Stimulated activated CD4-positive, alpha-beta T cell treated with anti-CD3 and anti-CD28 coated beads, TNF-alpha, amount 100 ng/mL, for 24 hours (primary cell): Measurements from ENCODE around the gene NRG3.

ENCODE experiments used
- DNase-seq, 3 experiments: peaks; one replicate each; pipeline ENCODE4 v3.0.0-alpha.2; 2020; ENCODE audit warnings: low read depth in 3 of 3

NRG3 gene

GRCh38 chr10:82212753-82213152, 337.8 kb downstream of the NRG3 start:
- no peak for DNase-seq

- DNase-seq, result no peak
Measured at GRCh38 chr10:82213784-82214183, 338.8 kb downstream of the NRG3 start.

GRCh38 chr10:82221056-82221455, 346.1 kb downstream of the NRG3 start:
- DNase-seq, result no peak

GRCh38 chr10:82221601-82222149, 346.7 kb downstream of the NRG3 start:
- DNase-seq, result no peak

GRCh38 chr10:82228701-82229100, 353.7 kb downstream of the NRG3 start:
- DNase-seq, result no peak

- DNase-seq, result no peak
Measured at GRCh38 chr10:82234173-82234572, 359.2 kb downstream of the NRG3 start.

- DNase-seq, result no peak
Measured at GRCh38 chr10:82236084-82236731, 361.2 kb downstream of the NRG3 start.

GRCh38 chr10:82238291-82238690, 363.3 kb downstream of the NRG3 start:
- no peak for DNase-seq

- no peak for DNase-seq
Measured at GRCh38 chr10:82240408-82240807, 365.4 kb downstream of the NRG3 start.

GRCh38 chr10:82242778-82243177, 367.8 kb downstream of the NRG3 start:
- no peak for DNase-seq

- DNase-seq, result no peak
Measured at GRCh38 chr10:82245157-82245556, 370.2 kb downstream of the NRG3 start.

- DNase-seq, result no peak
Measured at GRCh38 chr10:82245906-82246560, 371.0 kb downstream of the NRG3 start.

- DNase-seq, result no peak
Measured at GRCh38 chr10:82249141-82249540, 374.1 kb downstream of the NRG3 start.

- DNase-seq, result no peak
Measured at GRCh38 chr10:82251222-82251906, 376.4 kb downstream of the NRG3 start.

GRCh38 chr10:82252081-82252480, 377.1 kb downstream of the NRG3 start:
- no peak for DNase-seq

GRCh38 chr10:82254237-82254636, 379.2 kb downstream of the NRG3 start:
- DNase-seq, result no peak

GRCh38 chr10:82256275-82256674, 381.3 kb downstream of the NRG3 start:
- no peak for DNase-seq

GRCh38 chr10:82266438-82266837, 391.4 kb downstream of the NRG3 start:
- no peak for DNase-seq

GRCh38 chr10:82267014-82267413, 392.0 kb downstream of the NRG3 start:
- no peak for DNase-seq

- DNase-seq, result no peak
Measured at GRCh38 chr10:82267465-82267864, 392.5 kb downstream of the NRG3 start.

GRCh38 chr10:82267960-82268359, 393.0 kb downstream of the NRG3 start:
- no peak for DNase-seq

- DNase-seq, result no peak
Measured at GRCh38 chr10:82277591-82277990, 402.6 kb downstream of the NRG3 start.
